Lower lobe of right lung (tissue), 2 donors: ENCODE data around the gene TSSK6. TPM values are rescaled to one million over a fixed set of nuclear protein-coding genes. Genes with fewer than 3 reads are reported as not detected.

Source experiments
- ATAC-seq, 2 donors: fragments of 200-7000 bp; cut with Tn5 transposase; one replicate each; pipeline ENCODE4 v1.9.1; 2020 to 2022; ENCODE audit warnings: mild to moderate bottlenecking in 2 of 2, moderate library complexity in 2 of 2
- DNase-seq: peaks from one replicate; pipeline ENCODE4 v3.0.0-alpha.2; 2020
- H3K27ac ChIP-seq: fragments of 200-600 bp; one replicate; pipeline ENCODE4 v1.8.0; 2022
- H3K27me3 ChIP-seq: fragments of 200-600 bp; one replicate; pipeline ENCODE4 v1.8.0; 2022; ENCODE audit warnings: low read depth
- H3K36me3 ChIP-seq: fragments of 200-600 bp; one replicate; pipeline ENCODE4 v1.8.0; 2022; ENCODE audit warnings: mild to moderate bottlenecking
- H3K4me1 ChIP-seq: fragments of 200-600 bp; one replicate; pipeline ENCODE4 v1.8.0; 2022
- H3K4me3 ChIP-seq: fragments of 200-600 bp; one replicate; pipeline ENCODE4 v1.8.0; 2022; ENCODE audit warnings: mild to moderate bottlenecking
- H3K9me3 ChIP-seq: fragments of 200-600 bp; one replicate; pipeline ENCODE4 v1.8.0; 2022
- CTCF ChIP-seq: fragments of 200-600 bp; IDR thresholded peaks from one replicate; pipeline ENCODE4 v1.8.0; 2022; ENCODE audit warnings: antibody characterized with exemption, mild to moderate bottlenecking
- intact Hi-C: fragments of 100-400 bp; cut with DNase I; formaldehyde crosslinking; loops from one replicate; pipeline ENCODE4 v1.11.0; 2022
- total RNA-seq: library from RNA; stranded (reverse); fragmentation: NEBNext Ultra II Directional; extraction: Animal tissue kit (Norgen Biotek cat#: 25700); gene quantifications from one replicate; pipeline ENCODE4 v1.2.1, GENCODE V29; 2021
- donor health status: DM: no; HTN: yes; CAD: no; lungs with severe emphysema.

The TSSK6 gene
- total RNA-seq, 1 donor from 2014 or later, result 2.9 TPM

GRCh38 chr19:19528721-19529490 is 13.6 kb upstream of the TSSK6 start, which contains the start of gene YJEFN3:
Gene YJEFN3, plus strand, starts transcription at chr19:19528911. Its CDS starts 22 bp downstream, at chr19:19528933.
- H3K9me3 ChIP-seq, result no peaks in the 10 kb centered on the region
- intact Hi-C loops, result no loop called here
- no peak for TF ChIP-seq CTCF
- H3K4me1 ChIP-seq, result peaks cover 6% of the 10 kb centered on the region
- peaks cover 44% of the 10 kb centered on the region for H3K36me3 ChIP-seq
- no peak for DNase-seq
- no peak within 1 kb of the TSS for H3K4me3 ChIP-seq
- H3K27me3 ChIP-seq, result no peaks in the 10 kb centered on the region
- no peak for ATAC-seq
- no peak within 1 kb of the TSS for H3K27ac ChIP-seq

- intact Hi-C loops, result no loop called here
- TF ChIP-seq CTCF, result no peak
- H3K36me3 ChIP-seq, result peaks cover 53% of the 10 kb centered on the region
- no peak overlapping the region for H3K4me3 ChIP-seq
- no peak overlapping the region for H3K27ac ChIP-seq
- H3K9me3 ChIP-seq, result no peaks in the 10 kb centered on the region
- H3K4me1 ChIP-seq, result peaks cover 6% of the 10 kb centered on the region
- no peak for DNase-seq
- H3K27me3 ChIP-seq, result no peaks in the 10 kb centered on the region
- ATAC-seq, result no peak
Observed at GRCh38 chr19:19527674-19528625, 12.6 kb upstream of the TSSK6 start.

- H3K9me3 ChIP-seq, result no peaks in the 10 kb centered on the region
- ATAC-seq (no peak), DNase-seq (no peak)
- H3K4me3 ChIP-seq, result no peak overlapping the region
- peaks cover 53% of the 10 kb centered on the region for H3K36me3 ChIP-seq
- H3K27me3 ChIP-seq, result no peaks in the 10 kb centered on the region
- TF ChIP-seq CTCF, result no peak
- peaks cover 3% of the 10 kb centered on the region for H3K4me1 ChIP-seq
- intact Hi-C loops, result no loop called here
- H3K27ac ChIP-seq, result no peak overlapping the region
Observed at GRCh38 chr19:19527371-19527656, 12.0 kb upstream of the TSSK6 start.

- H3K36me3 ChIP-seq, result peaks cover 58% of the 10 kb centered on the region
- no peaks in the 10 kb centered on the region for H3K4me1 ChIP-seq
- ATAC-seq (no peak), DNase-seq (no peak)
- H3K27me3 ChIP-seq, result no peaks in the 10 kb centered on the region
- no peak overlapping the region for H3K4me3 ChIP-seq
- H3K9me3 ChIP-seq, result no peaks in the 10 kb centered on the region
- intact Hi-C loops, result no loop called here
- no peak overlapping the region for H3K27ac ChIP-seq
- TF ChIP-seq CTCF, result no peak
Observed at GRCh38 chr19:19526581-19527370, 11.4 kb upstream of the TSSK6 start.
